ENCODE data around the gene TEN1.
A peak's percentile ranks its signal among the peaks of the same experiment; 100 is the strongest.

Gene TEN1

GRCh38 chr17:75979705-75980187 lies 706 bp downstream of the TEN1 start:
- no peak for DNase-seq

GRCh38 chr17:75980188-75981018 lies 1.4 kb downstream of the TEN1 start:
- DNase-seq: no peak

GRCh38 chr17:75981019-75981615 lies 2.1 kb downstream of the TEN1 start:
- DNase-seq: no peak

- DNase-seq: no peak
Measured at GRCh38 chr17:75983501-75984181, 4.6 kb downstream of the TEN1 start.

GRCh38 chr17:75985986-75986385 lies 6.9 kb downstream of the TEN1 start:
- DNase-seq: no peak

GRCh38 chr17:75987041-75987440 lies 8.0 kb downstream of the TEN1 start:
- no peak for DNase-seq

GRCh38 chr17:75991396-75991795 lies 12.4 kb downstream of the TEN1 start:
- no peak for DNase-seq

GRCh38 chr17:75994802-75995370 lies 15.8 kb downstream of the TEN1 start:
- no peak for DNase-seq

GRCh38 chr17:75995385-75995925 lies 16.4 kb downstream of the TEN1 start:
- no peak for DNase-seq

- no peak for DNase-seq
Measured at GRCh38 chr17:75996665-75997590, 17.9 kb downstream of the TEN1 start.

GRCh38 chr17:75998327-75998795 lies 19.3 kb downstream of the TEN1 start:
- DNase-seq: no peak

- DNase-seq: peak; percentile 54 to 71
Measured at GRCh38 chr17:76000016-76000754, 21.1 kb downstream of the TEN1 start.

- no peak for DNase-seq
Measured at GRCh38 chr17:76000755-76001521, 21.9 kb downstream of the TEN1 start, which contains the start of gene CDK3. CDK3 (plus strand) TSS chr17:76000855; CDS start chr17:76001426, 571 bp downstream.

- no peak for DNase-seq
Measured at GRCh38 chr17:76002100-76002499, 23.1 kb downstream of the TEN1 start.

- DNase-seq: no peak
Measured at GRCh38 chr17:76003915-76004314, 24.9 kb downstream of the TEN1 start.

- no peak for DNase-seq
Measured at GRCh38 chr17:76004750-76005262, 25.8 kb downstream of the TEN1 start.

- peak; percentile 51 to 86 for DNase-seq
Measured at GRCh38 chr17:76005263-76006149, 26.5 kb downstream of the TEN1 start.

GRCh38 chr17:76007131-76007849 lies 28.2 kb downstream of the TEN1 start:
- no peak for DNase-seq
